KMS-11 (cell line): ENCODE measurements around the gene P2RX3.

ENCODE experiments used
- H2AFZ ChIP-seq: fragments of 200-600 bp; sonication (generic); 2 replicates; pipeline ENCODE4 v1.6.1; 2016; ENCODE audit warnings: antibody characterized with exemption, mixed run types, low read depth
- H3K27ac ChIP-seq: fragments of 200-600 bp; sonication (generic); 2 replicates; pipeline ENCODE4 v1.6.1; 2016; ENCODE audit warnings: mild to moderate bottlenecking, mixed run types
- H3K27me3 ChIP-seq: fragments of 200-600 bp; sonication (generic); 2 replicates; pipeline ENCODE4 v1.6.1; 2017; ENCODE audit warnings: mild to moderate bottlenecking, low read depth, mixed run types, moderate library complexity; ENCODE audit not compliant: insufficient read depth
- H3K36me3 ChIP-seq: fragments of 200-600 bp; sonication (generic); 2 replicates; pipeline ENCODE4 v1.6.1; 2017; ENCODE audit warnings: mild to moderate bottlenecking, mixed run types; ENCODE audit not compliant: insufficient read depth
- H3K4me1 ChIP-seq: fragments of 200-600 bp; sonication (generic); 2 replicates; pipeline ENCODE4 v1.6.1; 2016; ENCODE audit warnings: mild to moderate bottlenecking, low read depth, mixed run types; ENCODE audit not compliant: poor library complexity, severe bottlenecking
- H3K4me2 ChIP-seq: fragments of 200-600 bp; sonication (generic); 2 replicates; pipeline ENCODE4 v1.7.0; 2016; ENCODE audit warnings: mild to moderate bottlenecking, mixed run types
- H3K4me3 ChIP-seq: fragments of 200-600 bp; sonication (generic); IDR thresholded peaks from 2 replicates; pipeline ENCODE4 v1.6.1; 2017; ENCODE audit warnings: low read depth, low read length, mixed read lengths; ENCODE audit not compliant: insufficient read depth
- H3K79me2 ChIP-seq: fragments of 200-600 bp; sonication (generic); 2 replicates; pipeline ENCODE4 v1.6.1; 2016; ENCODE audit warnings: low read depth, mixed run types; ENCODE audit not compliant: insufficient read depth
- H3K9ac ChIP-seq: fragments of 200-600 bp; sonication (generic); 2 replicates; pipeline ENCODE4 v1.6.1; 2016; ENCODE audit warnings: mild to moderate bottlenecking, mixed run types
- H4K20me1 ChIP-seq: fragments of 200-600 bp; sonication (generic); 2 replicates; pipeline ENCODE4 v1.6.1; 2016; ENCODE audit warnings: mild to moderate bottlenecking, mixed run types; ENCODE audit not compliant: insufficient read depth
- TF ChIP-seq, protein P1 (sequence below): fragments of 200-600 bp; sonication (generic); conservative IDR thresholded peaks from 2 replicates; pipeline ENCODE4 v1.6.1; 2017; ENCODE audit warnings: low read depth, mild to moderate bottlenecking, antibody characterized with exemption, low read length, moderate library complexity, mixed read lengths

The P2RX3 gene

GRCh38 chr11:57413681-57414080 lies 75.5 kb downstream of the P2RX3 start:
- no peaks in the 10 kb centered on the region for H3K36me3 ChIP-seq
- no peaks in the 10 kb centered on the region for H3K27me3 ChIP-seq
- TF ChIP-seq, protein P1, sequence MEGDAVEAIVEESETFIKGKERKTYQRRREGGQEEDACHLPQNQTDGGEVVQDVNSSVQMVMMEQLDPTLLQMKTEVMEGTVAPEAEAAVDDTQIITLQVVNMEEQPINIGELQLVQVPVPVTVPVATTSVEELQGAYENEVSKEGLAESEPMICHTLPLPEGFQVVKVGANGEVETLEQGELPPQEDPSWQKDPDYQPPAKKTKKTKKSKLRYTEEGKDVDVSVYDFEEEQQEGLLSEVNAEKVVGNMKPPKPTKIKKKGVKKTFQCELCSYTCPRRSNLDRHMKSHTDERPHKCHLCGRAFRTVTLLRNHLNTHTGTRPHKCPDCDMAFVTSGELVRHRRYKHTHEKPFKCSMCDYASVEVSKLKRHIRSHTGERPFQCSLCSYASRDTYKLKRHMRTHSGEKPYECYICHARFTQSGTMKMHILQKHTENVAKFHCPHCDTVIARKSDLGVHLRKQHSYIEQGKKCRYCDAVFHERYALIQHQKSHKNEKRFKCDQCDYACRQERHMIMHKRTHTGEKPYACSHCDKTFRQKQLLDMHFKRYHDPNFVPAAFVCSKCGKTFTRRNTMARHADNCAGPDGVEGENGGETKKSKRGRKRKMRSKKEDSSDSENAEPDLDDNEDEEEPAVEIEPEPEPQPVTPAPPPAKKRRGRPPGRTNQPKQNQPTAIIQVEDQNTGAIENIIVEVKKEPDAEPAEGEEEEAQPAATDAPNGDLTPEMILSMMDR, result no peak
- H3K4me3 ChIP-seq, result no peak overlapping the region
- H3K79me2 ChIP-seq, result no peaks in the 10 kb centered on the region
- no peaks in the 10 kb centered on the region for H3K4me1 ChIP-seq
- H4K20me1 ChIP-seq, result no peaks in the 10 kb centered on the region
- H3K9ac ChIP-seq, result no peak overlapping the region
- H3K4me2 ChIP-seq, result no peak overlapping the region
- H3K27ac ChIP-seq, result no peak overlapping the region
- H2AFZ ChIP-seq, result no peak overlapping the region

DNA sequence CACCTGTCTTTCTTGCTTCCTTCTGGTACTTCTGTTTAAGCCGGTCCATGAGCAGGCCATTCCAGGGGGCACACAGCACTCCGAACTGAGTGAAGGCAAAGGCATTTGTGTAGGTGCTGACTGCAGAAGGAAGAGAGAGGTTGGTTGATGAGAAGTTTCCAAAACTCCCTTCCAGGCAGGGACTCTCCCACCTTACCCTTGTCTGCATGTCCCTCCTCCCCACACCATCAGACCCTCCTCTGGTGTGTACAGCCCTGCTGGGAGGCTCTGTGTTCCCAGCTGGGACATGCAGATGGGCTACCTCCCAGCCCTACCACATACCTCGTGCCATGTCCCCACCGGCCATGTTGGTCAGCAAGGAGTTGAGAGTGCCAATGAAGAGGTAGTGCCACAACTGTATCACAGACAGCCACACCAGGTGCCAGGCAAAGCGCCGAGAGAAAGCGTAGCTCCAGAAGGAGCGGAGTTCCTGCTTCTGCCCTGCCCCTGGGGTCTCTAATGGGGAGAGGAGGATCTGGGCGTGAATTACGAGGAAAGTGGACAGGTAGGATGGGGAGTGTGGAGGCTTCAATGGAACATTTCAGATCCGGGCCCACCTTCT lies 76.6 kb downstream of the P2RX3 start:
- TF ChIP-seq, protein P1, result no peak
- no peaks in the 10 kb centered on the region for H4K20me1 ChIP-seq
- no peaks in the 10 kb centered on the region for H3K36me3 ChIP-seq

DNA sequence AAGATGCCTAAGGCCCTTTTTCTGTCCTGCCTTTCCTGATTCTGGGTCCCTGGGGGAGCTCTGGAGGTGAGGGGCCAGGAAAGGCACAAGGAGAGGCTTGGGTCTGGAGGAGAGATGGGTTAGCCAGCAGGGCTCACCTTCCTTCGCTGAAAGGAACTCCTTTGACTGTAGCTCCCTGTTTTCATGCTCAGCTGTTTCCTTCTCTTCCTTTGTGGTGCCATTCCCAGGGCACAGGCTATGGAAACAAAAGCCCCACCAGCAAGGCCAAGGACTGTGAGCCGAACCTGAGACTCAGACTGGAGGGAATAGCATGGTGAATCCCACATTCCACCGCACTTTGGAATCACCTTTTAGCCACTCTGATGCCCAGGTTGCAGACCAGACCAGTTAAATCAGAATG lies 78.3 kb downstream of the P2RX3 start:
- Histone ChIP-seq H4K20me1 (no peaks in the 10 kb centered on the region), H3K4me2 (no peak overlapping the region), H3K4me3 (no peak overlapping the region), H2AFZ (no peak overlapping the region), H3K36me3 (no peaks in the 10 kb centered on the region), H3K27ac (no peak overlapping the region), H3K27me3 (no peaks in the 10 kb centered on the region), H3K4me1 (no peaks in the 10 kb centered on the region), H3K9ac (no peak overlapping the region), H3K79me2 (no peaks in the 10 kb centered on the region)
- TF ChIP-seq, protein P1, result no peak

More for the DNA sequence above, 76.6 kb downstream of the P2RX3 start:
- Histone ChIP-seq H3K4me1 (no peaks in the 10 kb centered on the region), H3K4me3 (no peak overlapping the region), H3K27ac (no peak overlapping the region), H3K79me2 (no peaks in the 10 kb centered on the region), H3K9ac (no peak overlapping the region), H3K27me3 (no peaks in the 10 kb centered on the region), H3K4me2 (no peak overlapping the region), H2AFZ (no peak overlapping the region)

GRCh38 chr11:57417056-57417455 lies 78.9 kb downstream of the P2RX3 start:
- Histone ChIP-seq H3K4me2 (no peak overlapping the region), H3K4me1 (no peaks in the 10 kb centered on the region), H3K27me3 (no peaks in the 10 kb centered on the region), H2AFZ (no peak overlapping the region), H3K79me2 (no peaks in the 10 kb centered on the region), H3K4me3 (no peak overlapping the region), H3K36me3 (no peaks in the 10 kb centered on the region), H4K20me1 (no peaks in the 10 kb centered on the region), H3K9ac (no peak overlapping the region), H3K27ac (no peak overlapping the region)
- TF ChIP-seq, protein P1, result no peak
